Neural cell (in vitro differentiated cells): ENCODE results near the gene MLLT10.

Experiments used
- EZH2 ChIP-seq: fragments of 200-600, 300-800 bp; shearing (Covaris generic), sonication (generic); IDR thresholded peaks from 2 replicates; pipeline ENCODE4 v1.6.1; 2014; ENCODE audit warnings: antibody characterized with exemption, low read length, borderline replicate concordance, mild to moderate bottlenecking; ENCODE audit not compliant: insufficient read depth, poor library complexity, severe bottlenecking
- MXI1 ChIP-seq: fragments of 450-650 bp; conservative IDR thresholded peaks from 2 replicates; pipeline ENCODE4 v1.6.1; 2014; ENCODE audit warnings: antibody characterized with exemption, mild to moderate bottlenecking; ENCODE audit not compliant: poor library complexity, severe bottlenecking
- POLR2AphosphoS5 ChIP-seq: IDR thresholded peaks from 2 replicates; pipeline ENCODE4 v1.6.1; 2012
- RAD21 ChIP-seq: fragments of 450-650 bp; conservative IDR thresholded peaks from 2 replicates; pipeline ENCODE4 v1.6.1; 2014; ENCODE audit warnings: antibody characterized with exemption, mild to moderate bottlenecking, moderate library complexity
- SMC3 ChIP-seq: fragments of 450-650 bp; conservative IDR thresholded peaks from 2 replicates; pipeline ENCODE4 v1.6.1; 2014; ENCODE audit warnings: antibody characterized with exemption, mild to moderate bottlenecking, moderate library complexity; ENCODE audit not compliant: poor library complexity
- TF ChIP-seq, protein P1 (sequence below): fragments of 450-650 bp; IDR thresholded peaks from 2 replicates; pipeline ENCODE4 v1.5.1; 2014; ENCODE audit warnings: antibody characterized with exemption, mild to moderate bottlenecking, moderate library complexity; ENCODE audit not compliant: poor library complexity, severe bottlenecking

DNA sequence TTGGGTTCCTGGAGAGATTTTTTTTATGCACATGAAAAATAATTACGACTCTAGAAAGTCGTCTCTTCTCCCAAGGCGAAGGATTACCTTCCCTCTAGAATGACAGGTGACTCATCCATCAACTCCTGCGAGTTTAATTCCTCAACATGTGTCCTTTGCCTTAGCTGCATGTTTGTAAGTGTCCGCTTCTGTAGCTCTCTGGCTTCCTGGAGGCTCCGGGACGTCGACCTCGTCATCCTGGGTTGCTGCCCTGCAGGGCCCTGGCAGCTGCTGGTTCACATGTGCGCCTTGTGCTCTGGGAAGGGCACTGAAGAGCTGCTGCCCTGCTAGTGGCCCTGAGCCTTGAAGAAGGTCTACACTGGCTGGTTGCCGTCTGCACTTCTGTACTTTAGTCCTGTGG is 210.2 kb downstream of the MLLT10 start:
- TF ChIP-seq, protein P1, sequence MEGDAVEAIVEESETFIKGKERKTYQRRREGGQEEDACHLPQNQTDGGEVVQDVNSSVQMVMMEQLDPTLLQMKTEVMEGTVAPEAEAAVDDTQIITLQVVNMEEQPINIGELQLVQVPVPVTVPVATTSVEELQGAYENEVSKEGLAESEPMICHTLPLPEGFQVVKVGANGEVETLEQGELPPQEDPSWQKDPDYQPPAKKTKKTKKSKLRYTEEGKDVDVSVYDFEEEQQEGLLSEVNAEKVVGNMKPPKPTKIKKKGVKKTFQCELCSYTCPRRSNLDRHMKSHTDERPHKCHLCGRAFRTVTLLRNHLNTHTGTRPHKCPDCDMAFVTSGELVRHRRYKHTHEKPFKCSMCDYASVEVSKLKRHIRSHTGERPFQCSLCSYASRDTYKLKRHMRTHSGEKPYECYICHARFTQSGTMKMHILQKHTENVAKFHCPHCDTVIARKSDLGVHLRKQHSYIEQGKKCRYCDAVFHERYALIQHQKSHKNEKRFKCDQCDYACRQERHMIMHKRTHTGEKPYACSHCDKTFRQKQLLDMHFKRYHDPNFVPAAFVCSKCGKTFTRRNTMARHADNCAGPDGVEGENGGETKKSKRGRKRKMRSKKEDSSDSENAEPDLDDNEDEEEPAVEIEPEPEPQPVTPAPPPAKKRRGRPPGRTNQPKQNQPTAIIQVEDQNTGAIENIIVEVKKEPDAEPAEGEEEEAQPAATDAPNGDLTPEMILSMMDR, result no peak
- TF ChIP-seq EZH2 (no peak), RAD21 (no peak), POLR2AphosphoS5 (no peak), SMC3 (no peak), MXI1 (no peak)
